HCT116 (cell line): ENCODE data around the gene ALAD. TPM values are rescaled to one million over a fixed set of nuclear protein-coding genes. Genes with fewer than 3 reads are reported as not detected.

Experiments
- ATAC-seq: fragments of 200-7000 bp; cut with Tn5 transposase; 2 replicates; pipeline ENCODE4 v1.9.1; 2020; ENCODE audit warnings: mild to moderate bottlenecking, moderate library complexity
- BruUV-seq: library from RNA; stranded (reverse); fragments of 400-500 nt; replicated peaks from 2 replicates; lab custom pipeline; 2021; lab: Mats Ljungman, UMichigan
- CTCF ChIA-PET: fragments of 300-600 bp; sonication (Branson Sonifier 250); formaldehyde crosslinking; loops from one replicate; lab custom pipeline; 2021; ENCODE audit warnings: antibody characterized with exemption; lab: Charles Lee
- POLR2A ChIA-PET: fragments of 300-600, 350-600 bp; sonication (Branson Sonifier 250); formaldehyde crosslinking; loops from one replicate; lab custom pipeline; 2021; ENCODE audit warnings: antibody characterized with exemption; lab: Charles Lee
- RAD21 ChIA-PET, 2 experiments: fragments of 300-600 bp; sonication (Branson Sonifier 250); formaldehyde crosslinking; loops; one replicate each; lab custom pipeline; 2023; ENCODE audit warnings: low total read pairs in 2 of 2; ENCODE audit not compliant: uncharacterized antibody in 2 of 2, unreplicated experiment in 2 of 2, low non-redundant PET in 1 of 2; lab: Charles Lee
- DNase-seq: peaks from one replicate; pipeline ENCODE4 v3.0.0-alpha.2; 2010; ENCODE audit warnings: low read depth, low spot score
- H2AFZ ChIP-seq: fragments of 200-600 bp; shearing (Covaris generic), sonication (generic); 2 replicates; pipeline ENCODE4 v1.6.1; 2017; ENCODE audit warnings: low read depth, mixed run types, mixed read lengths, antibody characterized with exemption, low read length; ENCODE audit not compliant: poor library complexity, severe bottlenecking
- H3K27ac ChIP-seq: 2 replicates; pipeline ENCODE4 v1.5.1; 2012; ENCODE audit warnings: low read depth, low read length
- H3K27me3 ChIP-seq: fragments of 200-600 bp; sonication (generic); 2 replicates; pipeline ENCODE4 v1.6.1; 2016; ENCODE audit warnings: mixed run types, low read length, mixed read lengths; ENCODE audit not compliant: insufficient read depth
- H3K36me3 ChIP-seq, 2 experiments: fragments of 200-500 bp in 1 of 2; fragments of 200-600 bp in 1 of 2; sonication (Bioruptor generic) in 1 of 2; sonication (generic) in 1 of 2; 2 replicates each; pipeline versions ENCODE4 v1.5.1 to v1.6.1; 2014 to 2016; ENCODE audit warnings: low read length in 2 of 2, inconsistent platforms in 1 of 2, mixed read lengths in 1 of 2, mixed run types in 1 of 2; ENCODE audit not compliant: insufficient read depth in 2 of 2, control insufficient read depth in 1 of 2
- H3K4me1 ChIP-seq, 2 experiments: fragments of 200-600 bp in 1 of 2; sonication (generic) in 1 of 2; 2 replicates each; pipeline versions ENCODE4 v1.5.1 to v1.6.1; 2012 to 2017; ENCODE audit warnings: low read length in 2 of 2, inconsistent platforms in 1 of 2, mild to moderate bottlenecking in 1 of 2, mixed read lengths in 1 of 2, mixed run types in 1 of 2, moderate library complexity in 1 of 2; ENCODE audit not compliant: insufficient read depth in 2 of 2, control insufficient read depth in 1 of 2
- H3K4me2 ChIP-seq: fragments of 200-600 bp; sonication (generic); 2 replicates; pipeline ENCODE4 v1.6.1; 2017; ENCODE audit warnings: mixed run types, low read length, mixed read lengths
- H3K4me3 ChIP-seq, 2 experiments: fragments of 200-600 bp in 1 of 2; sonication (generic) in 1 of 2; replicated peaks in 1 of 2; 2 replicates each; pipeline ENCODE4 v1.5.1; 2011 to 2016; ENCODE audit warnings: low read length in 2 of 2, control low read depth in 1 of 2, low read depth in 1 of 2, mild to moderate bottlenecking in 1 of 2, mixed read lengths in 1 of 2, mixed run types in 1 of 2
- H3K79me2 ChIP-seq: fragments of 200-600 bp; sonication (generic); 2 replicates; pipeline ENCODE4 v1.6.1; 2017; ENCODE audit warnings: mild to moderate bottlenecking, mixed run types, low read length, moderate library complexity, mixed read lengths; ENCODE audit not compliant: insufficient read depth
- H3K9ac ChIP-seq: fragments of 200-600 bp; sonication (generic); 2 replicates; pipeline ENCODE4 v1.6.1; 2016; ENCODE audit warnings: low read length, mixed read lengths
- H3K9me2 ChIP-seq: fragments of 200-600 bp; sonication (generic), shearing (Covaris generic); 2 replicates; pipeline ENCODE4 v1.6.1; 2017; ENCODE audit warnings: mixed run types, mild to moderate bottlenecking, moderate library complexity; ENCODE audit not compliant: insufficient read depth
- H3K9me3 ChIP-seq, 2 experiments: fragments of 200-500 bp in 1 of 2; fragments of 200-600 bp in 1 of 2; sonication (Bioruptor generic) in 1 of 2; sonication (generic) in 1 of 2; 2 replicates each; pipeline ENCODE4 v1.6.1; 2014 to 2017; ENCODE audit warnings: low read length in 2 of 2, mixed read lengths in 2 of 2, inconsistent platforms in 1 of 2, low read depth in 1 of 2, mild to moderate bottlenecking in 1 of 2, mixed run types in 1 of 2, moderate library complexity in 1 of 2; ENCODE audit not compliant: control insufficient read depth in 1 of 2, insufficient read depth in 1 of 2
- H4K20me1 ChIP-seq: fragments of 200-600 bp; sonication (generic), shearing (Covaris generic); 2 replicates; pipeline ENCODE4 v1.6.1; 2017; ENCODE audit warnings: mixed run types, mild to moderate bottlenecking, moderate library complexity; ENCODE audit not compliant: insufficient read depth
- CBX3 ChIP-seq: IDR thresholded peaks from 2 replicates; pipeline ENCODE4 v1.6.1; 2012; ENCODE audit warnings: low read depth
- CTCF ChIP-seq, 3 experiments: fragments of 200-600 bp in 1 of 3; sonication (generic) in 1 of 3; IDR thresholded peaks in 2 of 3; conservative IDR thresholded peaks in 1 of 3; 2 replicates each; pipeline ENCODE4 v1.5.1; 2012 to 2017; ENCODE audit warnings: low read depth in 2 of 3, low read length in 2 of 3, antibody characterized with exemption in 1 of 3, borderline replicate concordance in 1 of 3, control low read depth in 1 of 3, mild to moderate bottlenecking in 1 of 3, mixed read lengths in 1 of 3, mixed run types in 1 of 3, moderate library complexity in 1 of 3; ENCODE audit not compliant: insufficient read depth in 1 of 3
- EGR1 ChIP-seq: IDR thresholded peaks from 2 replicates; pipeline ENCODE4 v1.6.1; 2012; ENCODE audit warnings: low read depth
- EZH2phosphoT487 ChIP-seq: fragments of 200-600 bp; IDR thresholded peaks from 2 replicates; pipeline ENCODE4 v1.6.1; 2018; ENCODE audit warnings: antibody characterized with exemption, borderline replicate concordance
- FOSL1 ChIP-seq: IDR thresholded peaks from 2 replicates; pipeline ENCODE4 v1.6.1; 2012; ENCODE audit warnings: low read depth
- MAX ChIP-seq: IDR thresholded peaks from 2 replicates; pipeline ENCODE4 v1.6.1; 2012
- POLR2A ChIP-seq: IDR thresholded peaks from 2 replicates; pipeline ENCODE4 v1.7.0; 2011; ENCODE audit warnings: borderline replicate concordance; ENCODE audit not compliant: insufficient read depth, insufficient read length; ENCODE audit errors: extremely low read depth
- POLR2AphosphoS5 ChIP-seq: IDR thresholded peaks from 2 replicates; pipeline ENCODE4 v1.6.1; 2011; ENCODE audit warnings: mild to moderate bottlenecking, low read depth, low read length, moderate library complexity
- REST ChIP-seq: IDR thresholded peaks from 2 replicates; pipeline ENCODE4 v1.6.1; 2012; ENCODE audit warnings: low read depth
- ZBTB33 ChIP-seq: IDR thresholded peaks from 2 replicates; pipeline ENCODE4 v1.6.1; 2011; ENCODE audit warnings: mild to moderate bottlenecking, low read length, moderate library complexity; ENCODE audit not compliant: insufficient replicate concordance; ENCODE audit errors: extremely low read depth
- ZNF274 ChIP-seq: fragments of 200-500 bp; sonication (Bioruptor generic); IDR thresholded peaks from 2 replicates; pipeline ENCODE4 v1.6.1; 2014; ENCODE audit warnings: mild to moderate bottlenecking, low read depth, low read length, inconsistent platforms
- intact Hi-C: fragments of 100-400 bp; cut with micrococcal nuclease; formaldehyde crosslinking; loops from 2 replicates; pipeline ENCODE4 v1.10.0; 2022
- total RNA-seq: library from RNA; stranded (reverse); gene quantifications from one replicate; pipeline ENCODE4 v1.2.1, GENCODE V29; 2021; ENCODE audit not compliant: unreplicated experiment

Gene ALAD
- total RNA-seq, 1 experiment from 2014 or later, result 14.0 TPM

GRCh38 chr9:113398796-113399195 is 2.3 kb downstream of the ALAD start:
- ATAC-seq, result no peak
- Histone ChIP-seq H3K27ac (no peak overlapping the region), H4K20me1 (no peaks in the 10 kb centered on the region), H3K9me3 (no peaks in the 10 kb centered on the region), H3K4me1 (peaks cover 8 to 12% of the 10 kb centered on the region in 2 experiments), H3K27me3 (no peaks in the 10 kb centered on the region), H3K36me3 (no peaks in the 10 kb centered on the region), H2AFZ (no peak overlapping the region), H3K9ac (no peak overlapping the region), H3K4me2 (no peak overlapping the region), H3K9me2 (no peaks in the 10 kb centered on the region), H3K79me2 (no peaks in the 10 kb centered on the region), H3K4me3 (no peak overlapping the region)
- DNase-seq, result no peak
- ChIA-PET RAD21 (no interaction called here), POLR2A (interaction anchor here (1.5 kb wide), 2 partner anchors 11 to 22 kb away, joined by 4 read pairs; partner anchors contain the start of genes C9orf43, HDHD3 and POLE3), CTCF (no interaction called here)
- no peak for TF ChIP-seq REST
- no peak for TF ChIP-seq EGR1
- TF ChIP-seq ZNF274, result no peak
- no peak for TF ChIP-seq CBX3
- no peak for TF ChIP-seq FOSL1
- TF ChIP-seq ZBTB33, result no peak
- no peak for TF ChIP-seq CTCF (IDR thresholded peaks at IDR 0.05 in 2 of 3, conservative IDR thresholded peaks at IDR 0.05 in 1 of 3; ENCODE audit: borderline replicate concordance in 1 of 3, insufficient read depth in 1 of 3, low read depth in 2 of 3, low read length in 2 of 3)
- TF ChIP-seq EZH2phosphoT487, result no peak
- TF ChIP-seq POLR2A, result no peak
- TF ChIP-seq POLR2AphosphoS5, result no peak
- no peak for TF ChIP-seq MAX
- intact Hi-C loops, result no loop called here
- BruUV-seq, result no TSS peak
